ENCODE measurements around the gene KCNIP3. TPM values are rescaled to one million over a fixed set of nuclear protein-coding genes. Genes with fewer than 3 reads are reported as not detected.

KCNIP3 gene
- total and polyA plus RNA-seq, 2 donors (not counting 1 experiment from before 2014, with no cell fraction given) = not detected

DNA sequence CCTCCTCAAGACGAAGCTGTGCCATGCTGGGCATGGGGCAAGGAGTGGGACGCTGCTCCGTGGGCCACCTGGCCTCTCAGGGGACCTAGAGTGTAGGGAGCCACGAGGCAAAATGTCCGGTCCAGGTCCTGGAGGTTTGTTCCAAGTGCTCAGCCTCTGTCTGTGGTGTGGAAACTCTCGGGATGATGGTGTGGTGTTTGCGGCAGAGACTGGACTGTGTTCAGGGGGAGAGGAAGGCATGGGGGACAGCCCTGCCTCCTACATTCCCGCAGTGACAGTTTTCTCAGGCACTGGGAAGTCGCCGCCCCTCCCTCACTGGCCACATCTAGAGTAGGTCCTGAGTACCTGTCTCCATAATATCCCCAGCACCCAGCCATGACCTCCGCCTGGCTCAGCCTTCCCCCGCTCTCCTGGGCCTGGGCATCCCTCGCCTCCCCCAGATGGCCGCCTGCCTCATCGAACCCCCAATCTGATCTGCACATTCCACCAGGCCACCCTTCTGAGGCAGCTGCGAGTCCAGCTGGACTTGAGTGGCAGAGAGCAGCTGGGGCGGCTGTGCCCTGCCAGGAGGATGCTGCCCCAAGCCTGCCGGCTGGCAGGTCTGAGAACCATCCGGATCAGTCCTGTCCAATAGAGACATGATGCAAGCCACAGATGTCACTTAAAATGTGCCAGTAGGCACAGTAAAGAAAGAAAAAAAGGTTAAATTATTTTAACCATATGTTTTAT is 6.2 kb downstream of the KCNIP3 start:
- no peak overlapping the region for H3K27ac ChIP-seq (ENCODE audit: low read length in 2 of 2)
- TF ChIP-seq EZH2 (IDR thresholded peaks at IDR 0.05; ENCODE audit: borderline replicate concordance, insufficient read depth, low read depth, low read length, poor library complexity, severe bottlenecking) = no peak
- TF ChIP-seq, protein P1, sequence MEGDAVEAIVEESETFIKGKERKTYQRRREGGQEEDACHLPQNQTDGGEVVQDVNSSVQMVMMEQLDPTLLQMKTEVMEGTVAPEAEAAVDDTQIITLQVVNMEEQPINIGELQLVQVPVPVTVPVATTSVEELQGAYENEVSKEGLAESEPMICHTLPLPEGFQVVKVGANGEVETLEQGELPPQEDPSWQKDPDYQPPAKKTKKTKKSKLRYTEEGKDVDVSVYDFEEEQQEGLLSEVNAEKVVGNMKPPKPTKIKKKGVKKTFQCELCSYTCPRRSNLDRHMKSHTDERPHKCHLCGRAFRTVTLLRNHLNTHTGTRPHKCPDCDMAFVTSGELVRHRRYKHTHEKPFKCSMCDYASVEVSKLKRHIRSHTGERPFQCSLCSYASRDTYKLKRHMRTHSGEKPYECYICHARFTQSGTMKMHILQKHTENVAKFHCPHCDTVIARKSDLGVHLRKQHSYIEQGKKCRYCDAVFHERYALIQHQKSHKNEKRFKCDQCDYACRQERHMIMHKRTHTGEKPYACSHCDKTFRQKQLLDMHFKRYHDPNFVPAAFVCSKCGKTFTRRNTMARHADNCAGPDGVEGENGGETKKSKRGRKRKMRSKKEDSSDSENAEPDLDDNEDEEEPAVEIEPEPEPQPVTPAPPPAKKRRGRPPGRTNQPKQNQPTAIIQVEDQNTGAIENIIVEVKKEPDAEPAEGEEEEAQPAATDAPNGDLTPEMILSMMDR (IDR thresholded peaks at IDR 0.05) = no peak
- no peak for DNase-seq
- H3K4me3 ChIP-seq (ENCODE audit: control extremely low read depth in 1 of 5, extremely low read depth in 1 of 5, insufficient read depth in 1 of 5, low read depth in 2 of 5, low read length in 4 of 5) = no peak overlapping the region
- 89% methylated on average over 14 of the region's 19 CpGs for WGBS (ENCODE audit: insufficient coverage)
- Mint-ChIP-seq H3K27ac (no peak overlapping the region), H3K27me3 (peaks cover 12% of the 10 kb centered on the region), H3K9me3 (ENCODE audit: insufficient read depth) (no peaks in the 10 kb centered on the region), H3K4me3 (no peak overlapping the region), H3K4me1 (no peaks in the 10 kb centered on the region)
- no peaks in the 10 kb centered on the region for H3K9me3 ChIP-seq (ENCODE audit: control extremely low read depth in 1 of 3, control insufficient read depth in 2 of 3, insufficient read depth in 1 of 3, low read length in 2 of 3)
- H3K27me3 ChIP-seq (replicated peaks in 1 of 4; ENCODE audit: control extremely low read depth in 1 of 4, control insufficient read depth in 3 of 4, insufficient read depth in 4 of 4, low read length in 3 of 4) = peaks cover 0 to 2% (median 0%) of the 10 kb centered on the region in 4 experiments
- no peak overlapping the region for H2AFZ ChIP-seq (ENCODE audit: insufficient read depth, low read depth, low read length, poor library complexity, severe bottlenecking)
- POLR2A ChIA-PET = no interaction called here
- no peak overlapping the region for H3K4me2 ChIP-seq (replicated peaks; ENCODE audit: low read depth, low read length, poor library complexity, severe bottlenecking)
- H3K79me2 ChIP-seq (ENCODE audit: control insufficient read depth, insufficient read depth, low read length) = no peaks in the 10 kb centered on the region
- CTCF ChIA-PET = no interaction called here
- H3K4me1 ChIP-seq (ENCODE audit: control insufficient read depth in 2 of 2, insufficient read depth in 2 of 2, low read length in 2 of 2) = no peaks in the 10 kb centered on the region
- no peak for ATAC-seq (ENCODE audit: low read depth)
- intact Hi-C loops (cut with micrococcal nuclease) = no loop called here
- H3K36me3 ChIP-seq (replicated peaks in 1 of 2; ENCODE audit: control extremely low read depth in 1 of 2, control insufficient read depth in 1 of 2, extremely low read depth in 1 of 2, insufficient read depth in 2 of 2, low read length in 1 of 2) = no peaks in the 10 kb centered on the region
- H3K9ac ChIP-seq (ENCODE audit: low read length) = no peak overlapping the region
- H4K20me1 ChIP-seq (ENCODE audit: control insufficient read depth, insufficient read depth, low read length, poor library complexity, severe bottlenecking) = no peaks in the 10 kb centered on the region

DNA sequence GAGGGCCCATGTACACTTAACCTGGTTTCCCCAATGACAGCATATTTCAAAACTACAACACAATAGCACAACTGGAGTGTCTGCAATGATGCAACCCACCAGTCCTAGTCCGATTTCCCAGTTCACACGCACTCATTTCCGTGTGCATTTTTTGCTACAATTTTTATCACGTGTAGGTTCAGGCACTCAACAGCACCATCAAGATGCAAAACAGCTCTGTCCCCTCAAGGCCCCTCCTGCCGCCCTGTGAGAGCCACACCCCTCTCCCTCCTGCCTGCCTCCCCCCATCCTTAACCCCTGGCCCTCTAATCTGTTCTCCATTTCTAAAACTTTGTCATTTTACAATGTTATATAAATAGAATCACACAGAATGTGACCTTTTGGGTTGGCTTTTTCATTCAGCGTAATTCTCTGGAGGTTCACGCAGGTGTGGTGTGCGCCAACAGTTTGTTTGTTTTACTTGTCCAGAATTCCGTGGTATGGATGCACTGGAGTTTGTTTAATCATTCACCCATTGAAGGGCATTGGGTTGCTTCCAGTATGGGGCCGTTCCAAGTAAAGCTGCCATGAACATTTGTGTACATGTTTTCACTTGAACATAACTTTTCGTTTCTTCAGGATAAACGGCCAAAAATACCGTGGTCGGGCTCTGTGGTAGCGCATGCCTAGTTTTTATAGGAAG is 8.4 kb downstream of the KCNIP3 start:
- DNase-seq (no peak), ATAC-seq (ENCODE audit: low read depth) (no peak)
- H3K4me1 Mint-ChIP-seq = no peaks in the 10 kb centered on the region
- no peaks in the 10 kb centered on the region for H3K79me2 ChIP-seq (ENCODE audit: control insufficient read depth, insufficient read depth, low read length)
- H3K9ac ChIP-seq (ENCODE audit: low read length) = no peak overlapping the region
- no peaks in the 10 kb centered on the region for H4K20me1 ChIP-seq (ENCODE audit: control insufficient read depth, insufficient read depth, low read length, poor library complexity, severe bottlenecking)
- ChIA-PET CTCF (no interaction called here), POLR2A (no interaction called here)
- no peaks in the 10 kb centered on the region for H3K4me1 ChIP-seq (ENCODE audit: control insufficient read depth in 2 of 2, insufficient read depth in 2 of 2, low read length in 2 of 2)
- WGBS (ENCODE audit: insufficient coverage) = 97% methylated on average over 14 of the region's 15 CpGs
- H3K36me3 ChIP-seq (replicated peaks in 1 of 2; ENCODE audit: control extremely low read depth in 1 of 2, control insufficient read depth in 1 of 2, extremely low read depth in 1 of 2, insufficient read depth in 2 of 2, low read length in 1 of 2) = no peaks in the 10 kb centered on the region
- intact Hi-C loops (cut with micrococcal nuclease) = no loop called here
- no peaks in the 10 kb centered on the region for H3K9me3 Mint-ChIP-seq (ENCODE audit: insufficient read depth)
- no peak overlapping the region for H3K27ac Mint-ChIP-seq
- H3K4me3 ChIP-seq (ENCODE audit: control extremely low read depth in 1 of 5, extremely low read depth in 1 of 5, insufficient read depth in 1 of 5, low read depth in 2 of 5, low read length in 4 of 5) = no peak overlapping the region
- TF ChIP-seq, protein P1 (IDR thresholded peaks at IDR 0.05) = no peak
- TF ChIP-seq EZH2 (IDR thresholded peaks at IDR 0.05; ENCODE audit: borderline replicate concordance, insufficient read depth, low read depth, low read length, poor library complexity, severe bottlenecking) = no peak
- no peak overlapping the region for H3K4me2 ChIP-seq (replicated peaks; ENCODE audit: low read depth, low read length, poor library complexity, severe bottlenecking)
- no peak overlapping the region for H3K27ac ChIP-seq (ENCODE audit: low read length in 2 of 2)
- no peaks in the 10 kb centered on the region for H3K27me3 ChIP-seq (replicated peaks in 1 of 4; ENCODE audit: control extremely low read depth in 1 of 4, control insufficient read depth in 3 of 4, insufficient read depth in 4 of 4, low read length in 3 of 4)
- H3K27me3 Mint-ChIP-seq = peaks cover 3% of the 10 kb centered on the region
- H2AFZ ChIP-seq (ENCODE audit: insufficient read depth, low read depth, low read length, poor library complexity, severe bottlenecking) = no peak overlapping the region
- H3K9me3 ChIP-seq (ENCODE audit: control extremely low read depth in 1 of 3, control insufficient read depth in 2 of 3, insufficient read depth in 1 of 3, low read length in 2 of 3) = no peaks in the 10 kb centered on the region
- no peak overlapping the region for H3K4me3 Mint-ChIP-seq

Measured in B cell (primary cell).